Kidney glomerular epithelial cell (primary cell): ENCODE measurements around the gene PTPN7.
A peak's percentile ranks its signal among the peaks of the same experiment; 100 is the strongest.
"Not testable (repeated sequence)": the region's sequence is repeated elsewhere in the genome, so short reads cannot be mapped to it uniquely, and the experiment has no call there.

Source experiments
- DNase-seq: peaks from one replicate; lab custom pipeline; 2025; lab: John Stamatoyannopoulos, UW

PTPN7 gene

GRCh38 chr1:202152399-202152798, 8.0 kb downstream of the PTPN7 start:
- DNase-seq, result no peak

GRCh38 chr1:202151045-202151444, 9.4 kb downstream of the PTPN7 start:
- DNase-seq, result no peak

- no peak for DNase-seq
These were observed 9.8 kb downstream of the PTPN7 start for GRCh38 chr1:202150602-202151001.

- DNase-seq, result no peak
These were observed 10.2 kb downstream of the PTPN7 start for GRCh38 chr1:202150187-202150586.

GRCh38 chr1:202149566-202149965, 10.8 kb downstream of the PTPN7 start:
- DNase-seq, result no peak

GRCh38 chr1:202148391-202148790, 12.0 kb downstream of the PTPN7 start:
- DNase-seq, result no peak

- no peak for DNase-seq
These were observed 13.4 kb downstream of the PTPN7 start for GRCh38 chr1:202146993-202147392.

- no peak for DNase-seq
These were observed 14.1 kb downstream of the PTPN7 start for GRCh38 chr1:202146279-202146678.

GRCh38 chr1:202145744-202146140, 14.7 kb downstream of the PTPN7 start:
- DNase-seq, result not testable (repeated sequence)

- no peak for DNase-seq
These were observed 15.2 kb downstream of the PTPN7 start for GRCh38 chr1:202145068-202145743.

- DNase-seq, result no peak
These were observed 15.9 kb downstream of the PTPN7 start, which contains the start of gene ARL8A for GRCh38 chr1:202144402-202145067. Gene ARL8A (minus strand): TSS chr1:202144737. CDS start chr1:202144572, 165 bp downstream.

GRCh38 chr1:202143768-202144401, 16.5 kb downstream of the PTPN7 start:
- no peak for DNase-seq

GRCh38 chr1:202143011-202143767, 17.2 kb downstream of the PTPN7 start:
- no peak for DNase-seq

GRCh38 chr1:202141468-202141867, 18.9 kb downstream of the PTPN7 start:
- DNase-seq, result not testable (repeated sequence)

GRCh38 chr1:202140833-202141232, 19.6 kb downstream of the PTPN7 start:
- no peak for DNase-seq

GRCh38 chr1:202135221-202135721, 25.1 kb downstream of the PTPN7 start:
- peak; percentile 40 for DNase-seq

GRCh38 chr1:202134645-202135172, 25.7 kb downstream of the PTPN7 start:
- no peak for DNase-seq

- no peak for DNase-seq
These were observed 26.4 kb downstream of the PTPN7 start for GRCh38 chr1:202133989-202134388.

GRCh38 chr1:202133496-202133895, 26.9 kb downstream of the PTPN7 start:
- no peak for DNase-seq

- DNase-seq, result no peak
These were observed 27.4 kb downstream of the PTPN7 start for GRCh38 chr1:202133001-202133400.

GRCh38 chr1:202131956-202132821, 28.2 kb downstream of the PTPN7 start:
- DNase-seq, result no peak
